ENCODE measurements around the gene FBXL17.

The FBXL17 gene

GRCh38 chr5:108146222-108146621 is 235.7 kb downstream of the FBXL17 start:
- no peak for DNase-seq

- DNase-seq, result no peak
Measured at GRCh38 chr5:108145351-108145750, 236.5 kb downstream of the FBXL17 start.

GRCh38 chr5:108144332-108144731 is 237.6 kb downstream of the FBXL17 start:
- no peak for DNase-seq

- DNase-seq, result no peak
Measured at GRCh38 chr5:108143581-108143980, 238.3 kb downstream of the FBXL17 start.

GRCh38 chr5:108141676-108142075 is 240.2 kb downstream of the FBXL17 start:
- no peak for DNase-seq

- DNase-seq, result no peak
Measured at GRCh38 chr5:108136493-108136892, 245.4 kb downstream of the FBXL17 start.

GRCh38 chr5:108129129-108129528 is 252.8 kb downstream of the FBXL17 start:
- no peak for DNase-seq

- no peak for DNase-seq
Measured at GRCh38 chr5:108125771-108126511, 256.0 kb downstream of the FBXL17 start.

- DNase-seq, result no peak
Measured at GRCh38 chr5:108124596-108124995, 257.3 kb downstream of the FBXL17 start.

GRCh38 chr5:108122702-108123101 is 259.2 kb downstream of the FBXL17 start:
- DNase-seq, result no peak

GRCh38 chr5:108118813-108119514 is 262.9 kb downstream of the FBXL17 start:
- no peak for DNase-seq

GRCh38 chr5:108115673-108116072 is 266.2 kb downstream of the FBXL17 start:
- DNase-seq, result no peak

GRCh38 chr5:108113950-108114349 is 267.9 kb downstream of the FBXL17 start:
- DNase-seq, result no peak

GRCh38 chr5:108111736-108112135 is 270.2 kb downstream of the FBXL17 start:
- no peak for DNase-seq

- DNase-seq, result no peak
Measured at GRCh38 chr5:108109059-108109458, 272.8 kb downstream of the FBXL17 start.

GRCh38 chr5:108104448-108104847 is 277.4 kb downstream of the FBXL17 start:
- no peak for DNase-seq

GRCh38 chr5:108102463-108102862 is 279.4 kb downstream of the FBXL17 start:
- no peak for DNase-seq

GRCh38 chr5:108101821-108102220 is 280.1 kb downstream of the FBXL17 start:
- DNase-seq, result no peak

- DNase-seq, result no peak
Measured at GRCh38 chr5:108101130-108101529, 280.8 kb downstream of the FBXL17 start.

- no peak for DNase-seq
Measured at GRCh38 chr5:108094800-108095199, 287.1 kb downstream of the FBXL17 start.

- DNase-seq, result no peak
Measured at GRCh38 chr5:108093186-108093585, 288.7 kb downstream of the FBXL17 start.

- peak; percentile 3 for DNase-seq
Measured at GRCh38 chr5:108090946-108091345, 291.0 kb downstream of the FBXL17 start.

- no peak for DNase-seq
Measured at GRCh38 chr5:108084105-108084504, 297.8 kb downstream of the FBXL17 start.

- no peak for DNase-seq
Measured at GRCh38 chr5:108083232-108083631, 298.7 kb downstream of the FBXL17 start.

GRCh38 chr5:108081707-108082106 is 300.2 kb downstream of the FBXL17 start:
- DNase-seq, result no peak
